H1 (cell line): ENCODE data around the gene ISG15. TPM values are rescaled to one million over a fixed set of nuclear protein-coding genes. Genes with fewer than 3 reads are reported as not detected.

Experiments used
- ATF3 ChIP-seq: IDR thresholded peaks from 2 replicates; pipeline ENCODE4 v1.6.1; 2011; ENCODE audit warnings: low read depth, mild to moderate bottlenecking, low read length; ENCODE audit not compliant: insufficient read depth
- EP300 ChIP-seq, 2 experiments: IDR thresholded peaks; 1 replicate in 1 of 2; 2 replicates in 1 of 2; pipeline ENCODE4 v1.6.1; 2011 to 2012; ENCODE audit warnings: low read depth in 2 of 2, low read length in 2 of 2, mild to moderate bottlenecking in 2 of 2, borderline replicate concordance in 1 of 2, inconsistent platforms in 1 of 2, moderate library complexity in 1 of 2
- KDM5A ChIP-seq: fragments of 200-600 bp; IDR thresholded peaks from 2 replicates; pipeline ENCODE4 v1.7.1; 2012; ENCODE audit warnings: mild to moderate bottlenecking, low read length, inconsistent platforms, mixed read lengths
- SRF ChIP-seq: IDR thresholded peaks from 2 replicates; pipeline ENCODE4 v1.6.1; 2011; ENCODE audit warnings: mild to moderate bottlenecking, low read depth, low read length, moderate library complexity
- SUZ12 ChIP-seq: fragments of 200-600 bp; sonication (generic); IDR thresholded peaks from 2 replicates; pipeline ENCODE4 v1.6.1; 2012; ENCODE audit warnings: mild to moderate bottlenecking, inconsistent platforms, low read length, moderate library complexity, mixed read lengths
- polyA plus RNA-seq, 7 experiments: library from polyadenylated mRNA; depleted of rRNA in 3 of 7; stranded (reverse) in 5 of 7; unstranded in 2 of 7; fragments of >200 nt in 5 of 7; fragments of 200-250 nt in 2 of 7; gene quantifications; 1 replicate in 5 of 7; 2 replicates in 1 of 7; 4 replicates in 1 of 7; pipeline versions ENCODE4 v1.2.1 to v1.2.3, GENCODE V29; 2011 to 2013; ENCODE audit warnings: missing spikeins in 2 of 7, mixed read lengths in 2 of 7
- total RNA-seq: library from RNA; stranded (reverse); fragmentation: NEBNext Ultra II Directional; extraction: Animal tissue kit (Norgen Biotek cat#: 25700); gene quantifications from 2 replicates; pipeline ENCODE4 v1.2.1, GENCODE V29; 2021

Gene ISG15
- total and polyA plus RNA-seq, 2 of the 8 experiments (the other 6 are each of a cell fraction or from before 2014, with no cell fraction given) = 29.3 to 121 TPM

GRCh38 chr1:969260-969855, 43.9 kb upstream of the ISG15 start (continued):
- TF ChIP-seq ATF3 (no peak), EP300 (IDR thresholded peaks at IDR 0.05; ENCODE audit: borderline replicate concordance in 1 of 2, low read depth in 2 of 2, low read length in 2 of 2) (no peak), KDM5A (no peak), SUZ12 (no peak; the same call in 1 of the 2 replicates), SRF (no peak)
